ENCODE measurements around the gene C8G.

DNA sequence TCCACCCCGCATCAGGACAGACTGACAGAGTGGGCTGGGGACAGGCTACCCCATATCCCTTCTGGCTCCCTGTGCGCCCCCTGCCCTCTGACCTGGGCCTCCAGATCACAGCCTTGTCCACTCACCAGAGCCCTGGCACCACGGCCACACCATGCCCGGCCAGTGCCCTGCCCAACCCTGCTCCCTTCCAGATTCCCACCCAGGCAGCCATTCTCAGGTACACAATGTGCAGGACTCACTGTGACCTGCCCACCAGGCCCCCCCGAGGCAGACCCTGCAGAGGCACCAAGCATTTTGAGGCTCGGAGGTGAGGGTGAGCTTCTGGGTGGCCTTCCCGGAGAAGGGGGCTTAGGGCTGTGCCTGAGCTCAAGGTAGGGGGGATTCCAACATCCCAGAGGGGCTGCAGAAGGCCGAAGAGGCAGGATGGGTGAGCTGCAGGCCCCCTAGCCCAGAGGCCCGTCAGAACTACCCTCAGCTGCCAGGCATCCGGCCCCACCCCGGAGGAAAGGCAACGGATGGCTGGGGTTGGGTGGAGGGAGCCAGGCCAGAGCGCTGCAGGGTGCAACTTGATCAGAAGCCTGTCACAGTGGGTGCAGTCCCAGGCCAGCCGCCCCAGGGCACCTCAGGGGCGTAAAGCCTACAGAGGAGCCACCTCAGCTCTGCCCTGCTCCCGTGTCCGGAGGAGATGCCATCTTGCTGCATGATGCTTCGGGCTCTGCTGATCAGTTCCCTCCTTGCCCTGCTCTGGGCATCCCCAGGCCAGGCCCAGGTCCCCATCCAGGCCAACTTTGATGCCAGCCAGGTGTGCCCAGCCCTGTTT lies 37.4 kb downstream of the C8G start, which contains the start of gene LCNL1:
- TF ChIP-seq, protein P1, sequence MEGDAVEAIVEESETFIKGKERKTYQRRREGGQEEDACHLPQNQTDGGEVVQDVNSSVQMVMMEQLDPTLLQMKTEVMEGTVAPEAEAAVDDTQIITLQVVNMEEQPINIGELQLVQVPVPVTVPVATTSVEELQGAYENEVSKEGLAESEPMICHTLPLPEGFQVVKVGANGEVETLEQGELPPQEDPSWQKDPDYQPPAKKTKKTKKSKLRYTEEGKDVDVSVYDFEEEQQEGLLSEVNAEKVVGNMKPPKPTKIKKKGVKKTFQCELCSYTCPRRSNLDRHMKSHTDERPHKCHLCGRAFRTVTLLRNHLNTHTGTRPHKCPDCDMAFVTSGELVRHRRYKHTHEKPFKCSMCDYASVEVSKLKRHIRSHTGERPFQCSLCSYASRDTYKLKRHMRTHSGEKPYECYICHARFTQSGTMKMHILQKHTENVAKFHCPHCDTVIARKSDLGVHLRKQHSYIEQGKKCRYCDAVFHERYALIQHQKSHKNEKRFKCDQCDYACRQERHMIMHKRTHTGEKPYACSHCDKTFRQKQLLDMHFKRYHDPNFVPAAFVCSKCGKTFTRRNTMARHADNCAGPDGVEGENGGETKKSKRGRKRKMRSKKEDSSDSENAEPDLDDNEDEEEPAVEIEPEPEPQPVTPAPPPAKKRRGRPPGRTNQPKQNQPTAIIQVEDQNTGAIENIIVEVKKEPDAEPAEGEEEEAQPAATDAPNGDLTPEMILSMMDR (IDR thresholded peaks at IDR 0.05) = no peak
- TF ChIP-seq ZFX (IDR thresholded peaks at IDR 0.05; ENCODE audit: borderline replicate concordance) = no peak

Measured in 22Rv1 (cell line).